Tibial artery (tissue), 4 donors: ENCODE data around the gene CAMK4.

ENCODE experiments used
- DNase-seq, 2 donors: peaks; one replicate each; pipeline ENCODE4 v3.0.0-alpha.2; 2019
- H3K27ac ChIP-seq, 2 donors: fragments of 200-600 bp; sonication (generic) in 1 of 2; 1 replicate in 1 of 2; 2 replicates in 1 of 2; pipeline ENCODE4 v1.5.1; 2018 to 2019; ENCODE audit warnings: mild to moderate bottlenecking in 1 of 2
- H3K27me3 ChIP-seq, 2 donors: fragments of 200-600 bp; sonication (generic) in 1 of 2; one replicate each; pipeline versions ENCODE4 v1.5.1 to v1.6.0; 2016 to 2019
- H3K36me3 ChIP-seq, 3 donors: fragments of 200-600 bp; sonication (generic) in 2 of 3; one replicate each; pipeline ENCODE4 v1.5.1; 2016 to 2019; ENCODE audit warnings: mild to moderate bottlenecking in 2 of 3
- H3K4me1 ChIP-seq, 4 donors: fragments of 200-600 bp; sonication (generic) in 2 of 4; 1 replicate in 3 of 4; 2 replicates in 1 of 4; pipeline ENCODE4 v1.5.1; 2016 to 2019
- H3K4me3 ChIP-seq, 2 donors: fragments of 200-600 bp; sonication (generic) in 1 of 2; 1 replicate in 1 of 2; 2 replicates in 1 of 2; pipeline ENCODE4 v1.5.1; 2018 to 2019; ENCODE audit warnings: mild to moderate bottlenecking in 2 of 2
- H3K9me3 ChIP-seq, 3 donors: fragments of 200-600 bp; sonication (generic) in 1 of 3; one replicate each; pipeline ENCODE4 v1.5.1; 2016 to 2019
- intact Hi-C: fragments of 100-400 bp; cut with DNase I; formaldehyde crosslinking; loops from one replicate; pipeline ENCODE4 v1.15.0; 2023; ENCODE audit warnings: low total_unique reads
- TF ChIP-seq, protein P1 (sequence below), 2 experiments: fragments of 200-600 bp in 1 of 2; fragments of 450-650 bp in 1 of 2; IDR thresholded peaks; one replicate each; pipeline ENCODE4 v1.5.1; 2017 to 2019; ENCODE audit warnings: antibody characterized with exemption in 2 of 2, mild to moderate bottlenecking in 1 of 2, moderate library complexity in 1 of 2

CAMK4 gene

GRCh38 chr5:111498346-111498745 is 274.2 kb downstream of the CAMK4 start:
- intact Hi-C loops, result no loop called here
- Histone ChIP-seq H3K27me3 (no peaks in the 10 kb centered on the region), H3K4me3 (no peak overlapping the region), H3K27ac (no peak overlapping the region), H3K36me3 (peaks cover 18 to 23% (median 21%) of the 10 kb centered on the region in 3 donors), H3K9me3 (no peaks in the 10 kb centered on the region), H3K4me1 (peaks cover 0 to 19% (median 3%) of the 10 kb centered on the region in 4 donors)
- TF ChIP-seq, protein P1, sequence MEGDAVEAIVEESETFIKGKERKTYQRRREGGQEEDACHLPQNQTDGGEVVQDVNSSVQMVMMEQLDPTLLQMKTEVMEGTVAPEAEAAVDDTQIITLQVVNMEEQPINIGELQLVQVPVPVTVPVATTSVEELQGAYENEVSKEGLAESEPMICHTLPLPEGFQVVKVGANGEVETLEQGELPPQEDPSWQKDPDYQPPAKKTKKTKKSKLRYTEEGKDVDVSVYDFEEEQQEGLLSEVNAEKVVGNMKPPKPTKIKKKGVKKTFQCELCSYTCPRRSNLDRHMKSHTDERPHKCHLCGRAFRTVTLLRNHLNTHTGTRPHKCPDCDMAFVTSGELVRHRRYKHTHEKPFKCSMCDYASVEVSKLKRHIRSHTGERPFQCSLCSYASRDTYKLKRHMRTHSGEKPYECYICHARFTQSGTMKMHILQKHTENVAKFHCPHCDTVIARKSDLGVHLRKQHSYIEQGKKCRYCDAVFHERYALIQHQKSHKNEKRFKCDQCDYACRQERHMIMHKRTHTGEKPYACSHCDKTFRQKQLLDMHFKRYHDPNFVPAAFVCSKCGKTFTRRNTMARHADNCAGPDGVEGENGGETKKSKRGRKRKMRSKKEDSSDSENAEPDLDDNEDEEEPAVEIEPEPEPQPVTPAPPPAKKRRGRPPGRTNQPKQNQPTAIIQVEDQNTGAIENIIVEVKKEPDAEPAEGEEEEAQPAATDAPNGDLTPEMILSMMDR (IDR thresholded peaks at IDR 0.05), result no peak
- DNase-seq, result no peak

- intact Hi-C loops, result no loop called here
- H3K4me3 ChIP-seq, result no peak overlapping the region
- no peak for DNase-seq
- H3K36me3 ChIP-seq, result peaks cover 18 to 23% (median 21%) of the 10 kb centered on the region in 3 donors
- H3K27me3 ChIP-seq, result no peaks in the 10 kb centered on the region
- H3K27ac ChIP-seq, result peak overlapping the region; percentile 52 to 95
- peaks cover 0 to 63% (median 4%) of the 10 kb centered on the region in 4 donors for H3K4me1 ChIP-seq
- H3K9me3 ChIP-seq, result no peaks in the 10 kb centered on the region
- TF ChIP-seq, protein P1 (IDR thresholded peaks at IDR 0.05), result no peak
These were observed 278.8 kb downstream of the CAMK4 start for GRCh38 chr5:111502956-111503355.

DNA sequence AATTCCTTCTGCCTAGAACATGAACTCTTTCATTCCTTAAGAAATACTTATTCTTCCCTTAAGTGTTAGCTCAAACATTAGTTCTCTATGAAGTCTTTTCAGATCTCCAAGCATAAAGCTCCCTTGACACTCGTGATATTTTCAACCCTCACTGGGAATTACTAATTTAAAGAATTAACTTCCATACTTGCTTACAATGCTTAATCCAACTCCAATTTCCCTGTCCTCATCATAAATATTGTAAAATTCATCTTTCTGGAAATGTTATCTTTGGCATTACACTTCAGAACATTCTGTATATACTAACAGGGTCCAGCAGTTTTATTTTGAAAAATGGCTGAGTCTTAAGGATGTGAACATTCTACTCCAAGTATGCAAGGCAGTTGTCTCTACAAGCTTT is 280.9 kb downstream of the CAMK4 start:
- TF ChIP-seq, protein P1 (IDR thresholded peaks at IDR 0.05), result no peak
- peaks cover 0 to 81% (median 4%) of the 10 kb centered on the region in 4 donors for H3K4me1 ChIP-seq
- intact Hi-C loops, result no loop called here
- peak overlapping the region; percentile 52 to 95 for H3K27ac ChIP-seq
- H3K4me3 ChIP-seq, result no peak overlapping the region
- no peaks in the 10 kb centered on the region for H3K27me3 ChIP-seq
- H3K36me3 ChIP-seq, result peaks cover 7 to 8% (median 8%) of the 10 kb centered on the region in 3 donors
- H3K9me3 ChIP-seq, result no peaks in the 10 kb centered on the region
- no peak for DNase-seq

DNA sequence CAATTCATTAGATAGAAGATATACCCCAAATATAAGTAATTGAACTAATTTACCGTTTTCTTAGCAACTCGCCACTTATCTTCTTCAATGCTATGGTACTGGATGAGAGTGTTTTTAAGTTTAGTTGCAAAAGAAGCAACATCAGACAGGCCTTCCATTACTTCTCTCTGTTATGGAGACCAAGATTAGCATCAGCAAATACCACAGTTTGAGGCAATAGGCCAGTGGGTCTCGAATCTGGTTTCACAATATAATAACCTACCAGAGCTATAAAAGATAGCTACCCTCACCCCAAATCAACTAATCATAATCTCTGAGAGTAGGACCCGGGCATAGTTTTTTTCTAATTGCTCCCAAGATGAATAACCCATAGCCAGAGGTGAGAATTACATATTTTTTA is 283.1 kb downstream of the CAMK4 start:
- intact Hi-C loops, result no loop called here
- DNase-seq, result no peak
- H3K4me1 ChIP-seq, result peaks cover 0 to 91% (median 4%) of the 10 kb centered on the region in 4 donors
- H3K36me3 ChIP-seq, result no peaks in the 10 kb centered on the region
- H3K9me3 ChIP-seq, result no peaks in the 10 kb centered on the region
- TF ChIP-seq, protein P1 (IDR thresholded peaks at IDR 0.05), result no peak
- peak overlapping the region; percentile 14 to 95 for H3K27ac ChIP-seq
- H3K27me3 ChIP-seq, result no peaks in the 10 kb centered on the region
- no peak overlapping the region for H3K4me3 ChIP-seq

- intact Hi-C loops, result no loop called here
- no peaks in the 10 kb centered on the region for H3K36me3 ChIP-seq
- peaks cover 0 to 83% (median 4%) of the 10 kb centered on the region in 4 donors for H3K4me1 ChIP-seq
- DNase-seq, result no peak
- TF ChIP-seq, protein P1 (IDR thresholded peaks at IDR 0.05), result no peak
- H3K9me3 ChIP-seq, result no peaks in the 10 kb centered on the region
- H3K27me3 ChIP-seq, result no peaks in the 10 kb centered on the region
- peak overlapping the region in 1 of 2 donors; percentile 95 for H3K27ac ChIP-seq
- no peak overlapping the region for H3K4me3 ChIP-seq
These were observed 284.9 kb downstream of the CAMK4 start for GRCh38 chr5:111509119-111509518.
